Left lung (tissue), 10 donors: ENCODE results near the gene TSC22D3. TPM values are rescaled to one million over a fixed set of nuclear protein-coding genes. Genes with fewer than 3 reads are reported as not detected.
"Not testable (repeated sequence)": the region's sequence is repeated elsewhere in the genome, so short reads cannot be mapped to it uniquely, and the experiment has no call there.

Source experiments
- ATAC-seq: fragments of 200-7000 bp; cut with Tn5 transposase; one replicate; pipeline ENCODE4 v1.9.1; 2020; ENCODE audit warnings: moderate library complexity
- DNase-seq, 4 donors: peaks; one replicate each; pipeline ENCODE4 v3.0.0-alpha.2; 2013 to 2020
- H3K27ac ChIP-seq, 2 donors: fragments of 200-600 bp; sonication (generic) in 1 of 2; one replicate each; pipeline versions ENCODE4 v1.5.0 to v1.8.0; 2020 to 2021
- H3K27me3 ChIP-seq, 2 donors: fragments of 200-600 bp; sonication (generic) in 1 of 2; one replicate each; pipeline versions ENCODE4 v1.5.0 to v1.8.0; 2020 to 2021
- H3K36me3 ChIP-seq, 2 donors: fragments of 200-600 bp; sonication (generic) in 1 of 2; one replicate each; pipeline versions ENCODE4 v1.5.0 to v1.8.0; 2020 to 2021
- H3K4me1 ChIP-seq, 2 donors: fragments of 200-600 bp; one replicate each; pipeline ENCODE4 v1.8.0; 2021
- H3K4me3 ChIP-seq, 2 donors: fragments of 200-600 bp; sonication (generic) in 1 of 2; one replicate each; pipeline versions ENCODE4 v1.5.0 to v1.8.0; 2020 to 2021; ENCODE audit warnings: mild to moderate bottlenecking in 1 of 2
- H3K9me3 ChIP-seq, 2 donors: fragments of 200-600 bp; sonication (generic) in 1 of 2; one replicate each; pipeline versions ENCODE4 v1.5.0 to v1.8.0; 2020 to 2021
- intact Hi-C, 2 donors: fragments of 100-400 bp; cut with DNase I; formaldehyde crosslinking; loops; one replicate each; pipeline versions ENCODE4 v1.11.2 to v1.14.2; 2022
- polyA plus RNA-seq, 6 donors: library from polyadenylated mRNA; unstranded; fragments of 120-200 nt; gene quantifications; one replicate each; pipeline ENCODE4 v1.2.1, GENCODE V29; 2013; ENCODE audit not compliant: insufficient read length in 6 of 6
- total RNA-seq, 2 donors: library from RNA; stranded (reverse); fragmentation: NEBNext Ultra II Directional; extraction: Animal tissue kit (Norgen Biotek cat#: 25700); gene quantifications; one replicate each; pipeline ENCODE4 v1.2.1, GENCODE V29; 2021
- TF ChIP-seq, protein P1 (sequence below), 2 donors: fragments of 200-600 bp; sonication (generic) in 1 of 2; IDR thresholded peaks; one replicate each; pipeline versions ENCODE4 v1.5.0 to v1.8.0; 2021; ENCODE audit warnings: antibody characterized with exemption in 2 of 2
- donor health status: DM: no; HTN: yes; CAD: no.
- donor health status: DM: no; HTN: no; CAD: no.

TSC22D3 gene
- total and polyA plus RNA-seq, 8 donors, result 119 to 156 (median 126) TPM

DNA sequence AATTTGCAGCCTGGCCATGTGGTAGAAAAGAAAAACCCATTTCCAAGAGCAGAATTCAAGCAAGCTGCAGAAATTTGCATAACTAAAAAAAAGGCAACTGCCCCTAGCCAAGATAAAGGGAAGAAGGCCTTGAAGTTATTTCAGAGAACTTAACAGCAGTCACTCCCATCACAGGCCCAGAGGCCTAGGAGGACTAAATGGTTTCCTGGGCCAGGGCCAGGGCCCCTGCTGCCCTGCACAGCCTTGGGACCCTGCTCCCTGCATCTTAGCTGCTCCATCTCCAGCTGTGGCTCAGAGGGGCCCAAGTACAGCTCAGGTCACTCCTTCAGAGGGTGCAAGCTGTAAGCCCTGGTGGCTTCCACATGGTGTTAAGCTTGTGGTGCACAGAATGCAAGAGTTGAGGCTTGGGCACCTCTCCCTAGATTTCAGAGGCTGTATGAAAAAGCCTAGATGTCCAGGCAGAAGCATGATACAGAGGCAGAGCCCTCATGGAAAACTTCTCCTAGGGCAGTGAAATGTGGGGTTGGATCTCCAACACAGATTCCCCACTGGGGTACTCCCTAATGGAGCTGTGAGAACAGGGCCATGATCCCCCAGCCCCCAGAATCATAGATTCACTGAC is 43.4 kb upstream of the TSC22D3 start:
- ATAC-seq (no peak), DNase-seq (no peak)
- H3K4me1 ChIP-seq, result no peaks in the 10 kb centered on the region
- H3K9me3 ChIP-seq, result peaks cover 0 to 8% of the 10 kb centered on the region in 2 donors
- H3K36me3 ChIP-seq, result no peaks in the 10 kb centered on the region
- H3K4me3 ChIP-seq, result no peak overlapping the region
- H3K27ac ChIP-seq, result no peak overlapping the region
- no peaks in the 10 kb centered on the region for H3K27me3 ChIP-seq
- intact Hi-C loops, result no loop called here
- TF ChIP-seq, protein P1, sequence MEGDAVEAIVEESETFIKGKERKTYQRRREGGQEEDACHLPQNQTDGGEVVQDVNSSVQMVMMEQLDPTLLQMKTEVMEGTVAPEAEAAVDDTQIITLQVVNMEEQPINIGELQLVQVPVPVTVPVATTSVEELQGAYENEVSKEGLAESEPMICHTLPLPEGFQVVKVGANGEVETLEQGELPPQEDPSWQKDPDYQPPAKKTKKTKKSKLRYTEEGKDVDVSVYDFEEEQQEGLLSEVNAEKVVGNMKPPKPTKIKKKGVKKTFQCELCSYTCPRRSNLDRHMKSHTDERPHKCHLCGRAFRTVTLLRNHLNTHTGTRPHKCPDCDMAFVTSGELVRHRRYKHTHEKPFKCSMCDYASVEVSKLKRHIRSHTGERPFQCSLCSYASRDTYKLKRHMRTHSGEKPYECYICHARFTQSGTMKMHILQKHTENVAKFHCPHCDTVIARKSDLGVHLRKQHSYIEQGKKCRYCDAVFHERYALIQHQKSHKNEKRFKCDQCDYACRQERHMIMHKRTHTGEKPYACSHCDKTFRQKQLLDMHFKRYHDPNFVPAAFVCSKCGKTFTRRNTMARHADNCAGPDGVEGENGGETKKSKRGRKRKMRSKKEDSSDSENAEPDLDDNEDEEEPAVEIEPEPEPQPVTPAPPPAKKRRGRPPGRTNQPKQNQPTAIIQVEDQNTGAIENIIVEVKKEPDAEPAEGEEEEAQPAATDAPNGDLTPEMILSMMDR (IDR thresholded peaks at IDR 0.05), result no peak

DNA sequence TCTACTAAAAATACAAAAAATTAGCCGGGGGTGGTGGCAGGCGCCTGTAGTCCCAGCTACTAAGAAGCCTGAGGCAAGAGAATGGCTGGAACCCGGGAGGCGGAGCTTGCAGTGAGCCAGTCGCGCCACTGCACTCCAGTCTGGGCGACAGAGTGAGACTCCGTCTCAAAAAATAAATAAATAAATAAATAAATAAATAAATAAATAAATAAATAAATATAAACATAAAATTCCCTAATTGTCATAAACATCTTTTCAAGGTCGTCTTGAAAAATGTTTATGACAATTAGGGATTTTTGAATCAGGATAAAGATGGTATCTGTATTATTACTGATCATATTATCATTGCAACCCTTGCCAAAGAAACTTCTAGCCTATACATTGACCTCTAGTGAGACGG is 34.5 kb upstream of the TSC22D3 start:
- DNase-seq, H3K9me3 ChIP-seq, H3K4me3 ChIP-seq, H3K27ac ChIP-seq, H3K4me1 ChIP-seq, H3K27me3 ChIP-seq, H3K36me3 ChIP-seq, ATAC-seq, intact Hi-C loops: not testable (repeated sequence)

DNA sequence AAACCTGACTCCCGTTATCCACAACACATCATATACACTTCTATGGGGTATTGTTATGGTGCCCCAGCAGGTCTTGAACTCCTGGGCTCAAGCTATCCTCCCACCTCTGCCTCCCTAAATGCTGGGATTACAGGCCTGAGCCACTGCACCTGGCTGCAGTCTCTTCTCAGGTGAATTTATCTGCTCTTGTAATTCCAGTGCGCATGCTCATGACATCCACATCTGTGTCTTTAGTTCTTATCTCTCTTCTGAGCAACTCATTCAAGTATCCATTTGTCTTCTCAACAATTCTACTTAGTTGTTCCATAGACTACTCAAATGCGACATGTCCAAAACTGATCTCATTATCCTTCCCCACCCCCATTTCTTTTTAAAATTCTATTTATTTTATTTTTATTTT is 29.6 kb upstream of the TSC22D3 start:
- Histone ChIP-seq H3K27ac (no peak overlapping the region), H3K27me3 (no peaks in the 10 kb centered on the region), H3K9me3 (no peaks in the 10 kb centered on the region), H3K4me1 (no peaks in the 10 kb centered on the region), H3K4me3 (no peak overlapping the region), H3K36me3 (no peaks in the 10 kb centered on the region)
- intact Hi-C loops, result no loop called here
- no peak for ATAC-seq
- no peak for DNase-seq
- TF ChIP-seq, protein P1 (IDR thresholded peaks at IDR 0.05), result no peak

DNA sequence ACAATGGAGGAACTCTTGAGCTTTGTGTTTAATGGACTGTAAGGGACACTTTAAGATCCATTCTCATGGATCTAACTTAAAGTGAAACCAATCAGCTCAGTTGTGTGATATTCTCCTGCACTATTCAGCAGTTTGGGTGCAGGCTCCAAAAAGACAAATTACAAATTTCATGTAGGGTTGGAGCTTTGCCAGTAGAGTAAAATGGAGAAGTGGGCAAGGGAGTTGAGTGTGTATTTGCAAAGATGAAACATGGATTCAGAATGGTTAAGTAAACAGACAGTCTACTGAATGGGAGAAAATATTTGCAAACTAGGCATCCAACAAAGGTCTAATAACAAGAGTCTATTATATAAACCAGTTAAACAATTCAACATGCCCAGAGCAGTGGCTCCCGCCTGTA is 28.8 kb upstream of the TSC22D3 start:
- TF ChIP-seq, protein P1 (IDR thresholded peaks at IDR 0.05), result no peak
- intact Hi-C loops, result no loop called here
- Histone ChIP-seq H3K27me3 (no peaks in the 10 kb centered on the region), H3K27ac (no peak overlapping the region), H3K4me3 (no peak overlapping the region), H3K9me3 (no peaks in the 10 kb centered on the region), H3K36me3 (no peaks in the 10 kb centered on the region), H3K4me1 (no peaks in the 10 kb centered on the region)
- ATAC-seq (no peak), DNase-seq (no peak)

DNA sequence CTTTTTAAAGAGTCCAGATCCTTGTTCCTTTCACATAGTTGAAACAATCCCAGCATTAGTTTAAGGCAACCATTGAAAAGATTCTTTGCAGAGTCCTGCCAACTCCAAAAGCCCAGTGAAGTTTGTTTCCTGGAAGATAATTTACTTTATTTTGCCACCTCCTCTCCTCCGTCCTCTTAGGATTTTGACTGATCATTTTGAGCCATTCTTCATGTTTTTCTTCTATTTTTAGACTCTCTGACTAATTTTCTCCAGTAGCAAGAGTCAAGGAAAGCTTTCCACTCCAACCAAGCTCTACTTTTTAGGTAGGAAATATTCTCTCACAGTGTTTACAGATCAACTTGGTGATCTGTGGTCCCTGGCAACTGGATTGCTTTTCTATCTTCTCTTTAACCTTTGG is 12.2 kb upstream of the TSC22D3 start:
- Histone ChIP-seq H3K4me1 (no peaks in the 10 kb centered on the region), H3K4me3 (no peak overlapping the region), H3K27ac (no peak overlapping the region), H3K36me3 (no peaks in the 10 kb centered on the region), H3K27me3 (peaks cover 0 to 10% of the 10 kb centered on the region in 2 donors), H3K9me3 (no peaks in the 10 kb centered on the region)
- intact Hi-C loops, result no loop called here
- DNase-seq (no peak), ATAC-seq (no peak)
- TF ChIP-seq, protein P1 (IDR thresholded peaks at IDR 0.05), result no peak

DNA sequence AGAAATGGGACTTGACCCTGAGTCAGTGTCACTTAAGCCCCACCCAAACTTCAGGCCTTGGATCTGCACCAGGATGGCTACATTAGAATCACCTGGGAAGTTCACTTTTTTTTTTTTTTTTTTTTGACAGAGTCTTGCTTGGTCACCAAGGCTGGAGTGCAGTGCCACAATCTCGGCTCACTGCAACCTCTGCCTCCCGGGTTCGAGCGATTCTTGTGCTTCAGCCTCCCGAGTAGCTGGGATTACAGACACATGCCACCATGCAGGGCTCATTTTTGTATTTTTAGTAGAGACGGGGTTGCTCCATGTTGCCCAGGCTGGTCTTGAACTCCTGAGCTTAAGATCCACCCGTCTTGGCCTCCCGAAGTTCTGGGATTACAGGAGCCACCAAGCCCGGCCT is 4.9 kb upstream of the TSC22D3 start:
- Histone ChIP-seq H3K4me3 (no peak overlapping the region), H3K4me1 (peaks cover 0 to 6% of the 10 kb centered on the region in 2 donors), H3K27ac (no peak overlapping the region), H3K36me3 (no peaks in the 10 kb centered on the region), H3K9me3 (no peaks in the 10 kb centered on the region), H3K27me3 (peaks cover under 1 to 9% of the 10 kb centered on the region in 2 donors)
- intact Hi-C loops, result no loop called here
- TF ChIP-seq, protein P1 (IDR thresholded peaks at IDR 0.05), result no peak
- no peak for DNase-seq
- no peak for ATAC-seq
